Embryonic facial prominence (tissue), 1 donor: Measurements from ENCODE around the gene LRP8.

Experiments used
- DNase-seq: peaks from one replicate; pipeline ENCODE4 v3.0.0-alpha.2; 2016; ENCODE audit errors: extremely low spot score

LRP8 gene

DNA sequence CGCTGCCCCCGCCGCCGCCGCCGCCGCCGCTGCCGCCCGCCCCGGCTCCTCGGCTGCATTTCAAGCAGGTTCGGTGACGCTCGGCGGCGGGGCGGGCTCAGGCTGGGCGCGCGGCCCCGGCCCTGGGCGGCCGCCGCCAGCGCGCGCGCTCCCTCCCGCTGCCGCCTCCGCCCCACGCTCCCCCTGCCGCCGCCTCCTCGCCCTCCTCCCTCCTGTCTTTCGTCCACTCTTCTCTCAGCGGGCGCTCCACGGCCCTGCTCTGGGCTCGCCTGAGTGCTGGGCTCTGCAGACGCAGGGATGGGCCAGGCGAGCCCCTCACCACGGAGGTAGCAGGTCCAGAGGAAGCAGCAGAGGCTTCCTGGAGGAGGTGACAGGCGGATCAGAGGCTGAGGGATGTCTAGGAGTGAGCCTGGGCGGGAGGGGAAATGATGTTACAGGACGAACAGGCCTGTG is at the start of gene LRP8:
Gene LRP8, minus strand, starts transcription at position 62 of the 453 bp plus-strand sequence. CDS start 158 bp downstream, outside the sequence.
- peak; percentile 46 for DNase-seq

DNA sequence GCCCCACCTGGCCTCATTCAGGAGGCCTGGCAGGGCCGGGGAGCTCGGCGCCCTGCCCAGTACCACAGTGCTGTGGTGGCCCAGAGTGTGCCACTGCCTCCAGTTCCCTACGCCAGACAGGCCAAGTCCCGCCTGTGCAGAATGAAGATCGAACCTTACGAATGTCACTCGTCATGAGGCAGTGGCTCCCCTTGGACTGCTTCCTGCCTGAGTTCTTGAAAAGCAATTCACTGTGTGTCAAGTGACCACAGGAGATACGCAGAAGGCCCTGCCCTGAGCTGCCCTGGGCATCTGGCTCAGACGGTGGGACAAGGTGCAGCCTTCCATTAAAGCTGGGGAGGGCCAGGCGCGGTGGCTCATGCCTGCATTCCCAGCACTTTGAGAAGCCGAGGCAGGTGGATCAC is 49.6 kb upstream of the LRP8 start:
- DNase-seq, result no peak

DNA sequence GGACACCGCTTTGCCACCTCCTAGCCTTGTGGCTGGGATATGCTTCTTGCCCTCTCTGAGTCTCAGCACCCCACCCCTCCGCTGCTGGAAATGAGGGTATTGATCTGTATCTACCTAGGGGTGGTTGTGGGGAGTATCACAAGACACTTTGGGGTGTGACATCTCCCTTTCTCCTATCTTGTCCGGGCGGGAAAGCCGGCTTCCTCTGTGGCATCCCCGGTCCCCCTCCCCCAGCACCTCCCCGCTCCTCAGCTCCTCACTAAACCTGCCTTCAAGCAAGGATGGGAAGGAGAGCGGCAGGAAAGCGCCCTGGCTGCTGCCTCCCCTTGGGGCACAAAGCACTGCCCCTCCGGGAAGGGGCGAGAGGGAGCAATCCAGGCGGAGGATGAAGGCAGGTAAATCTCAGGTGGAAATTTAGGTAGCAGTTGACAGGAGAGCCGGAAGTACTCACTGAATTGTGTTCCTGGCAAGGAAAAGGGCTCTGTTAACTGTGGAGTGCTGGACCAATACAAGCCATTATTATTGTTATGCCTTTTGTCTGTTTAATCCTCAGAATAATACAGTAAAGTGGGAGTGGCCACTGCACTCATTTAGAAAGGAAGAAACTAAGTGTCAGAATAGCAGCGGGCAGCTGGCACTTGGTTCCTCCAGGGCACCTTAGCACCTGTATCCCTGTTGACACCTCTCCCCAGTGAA is 49.0 kb upstream of the LRP8 start:
- DNase-seq, result no peak

DNA sequence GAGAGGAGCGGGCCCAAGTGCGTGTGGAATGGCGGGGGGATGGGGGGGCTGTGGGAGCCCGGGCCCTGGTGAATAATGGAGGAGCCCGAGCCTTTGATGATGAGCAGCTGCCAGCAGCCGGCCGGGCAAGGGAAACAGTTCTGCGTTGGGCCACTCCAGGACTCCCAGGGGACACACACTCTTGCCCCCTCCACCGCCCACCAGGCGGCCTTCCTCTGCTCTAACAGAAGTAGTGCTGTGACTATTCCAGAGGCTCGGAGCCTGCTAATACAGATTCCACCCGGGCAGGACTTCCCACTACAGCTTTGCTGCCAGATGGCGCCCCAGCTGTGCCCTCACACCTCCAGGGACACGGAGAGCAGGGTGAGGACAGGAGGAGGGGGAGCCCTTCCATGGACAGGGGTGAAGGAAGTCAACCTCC is 48.2 kb upstream of the LRP8 start:
- DNase-seq, result no peak

DNA sequence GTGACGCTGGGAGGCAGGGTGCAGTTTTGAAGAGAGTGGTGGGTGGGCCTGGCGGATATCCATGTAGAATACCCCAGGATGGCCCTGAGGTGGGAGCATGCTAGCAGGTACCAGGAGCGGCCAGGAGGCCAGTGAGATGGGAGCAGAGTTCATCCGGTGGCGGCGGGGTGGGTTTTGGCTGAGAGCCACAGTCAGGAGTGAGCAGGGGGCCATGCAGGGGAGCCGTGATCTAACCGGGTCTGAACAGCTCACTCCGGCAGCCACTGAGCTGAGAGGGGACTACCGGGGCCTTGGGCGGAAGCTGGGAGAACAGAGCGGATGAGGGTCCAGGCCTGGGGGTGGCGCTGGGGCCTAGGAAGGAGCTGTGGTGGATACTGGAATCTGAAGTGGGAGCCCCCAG is 47.6 kb upstream of the LRP8 start:
- DNase-seq, result no peak

DNA sequence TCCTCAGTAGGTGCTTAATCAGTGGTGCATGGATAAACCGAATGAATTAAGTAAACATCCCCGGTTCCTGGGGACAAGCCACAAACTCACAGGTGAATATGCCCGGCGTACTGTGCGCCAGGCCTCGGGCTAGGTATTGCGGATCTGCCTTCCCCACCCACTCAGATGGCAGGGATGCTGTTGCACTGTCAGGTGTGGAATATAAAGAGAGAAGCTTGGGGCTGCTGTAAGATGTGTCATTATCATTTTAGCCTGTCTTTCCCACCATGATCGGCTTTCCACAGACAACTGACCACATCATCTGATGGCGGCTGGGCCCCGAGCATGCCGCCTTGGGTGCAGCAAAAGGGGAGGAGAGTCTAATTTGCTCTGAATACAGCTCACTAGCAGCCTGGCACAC is 45.4 kb upstream of the LRP8 start:
- DNase-seq, result no peak

DNA sequence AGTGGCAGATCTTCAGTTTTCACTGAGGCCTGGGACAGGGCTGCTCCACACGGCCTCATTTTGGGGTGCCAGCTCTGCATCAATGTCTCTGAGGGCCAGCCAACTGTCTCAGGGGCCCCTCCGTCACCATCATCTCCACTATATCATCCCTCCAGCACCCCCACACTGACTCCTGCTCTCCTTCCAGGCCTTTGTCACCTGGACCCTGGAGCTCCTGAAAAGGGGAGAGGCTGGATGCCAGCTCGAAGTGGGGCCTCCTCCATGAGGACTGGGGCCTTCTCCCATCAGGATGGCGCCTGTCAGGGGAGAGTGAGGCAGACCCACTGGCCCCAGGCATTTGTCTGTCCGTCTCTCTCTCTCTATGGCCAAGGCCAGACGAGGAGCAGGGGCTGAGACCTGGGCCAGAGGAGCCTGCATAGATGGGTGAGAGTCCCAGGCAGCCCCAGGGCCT is 44.7 kb upstream of the LRP8 start:
- DNase-seq, result no peak

DNA sequence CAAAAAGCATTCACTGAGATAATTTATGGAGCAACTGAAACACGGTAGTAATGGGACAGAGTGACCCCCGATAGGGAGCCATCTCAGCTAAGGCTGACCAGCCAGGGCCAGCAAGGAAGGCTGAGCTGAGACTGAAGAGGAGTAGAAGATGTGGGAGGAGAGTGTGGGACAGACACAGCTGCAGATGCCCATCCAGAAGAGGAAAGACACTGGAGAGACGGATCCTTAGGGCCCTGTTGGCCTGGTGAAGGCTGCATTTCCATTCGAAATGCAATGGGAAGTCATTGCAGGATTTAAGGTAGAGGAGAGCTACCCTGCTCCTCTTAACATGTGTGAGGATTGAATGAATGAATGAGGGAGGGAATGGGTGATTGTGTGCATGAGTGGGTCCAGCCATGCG is 44.0 kb upstream of the LRP8 start:
- no peak for DNase-seq

DNA sequence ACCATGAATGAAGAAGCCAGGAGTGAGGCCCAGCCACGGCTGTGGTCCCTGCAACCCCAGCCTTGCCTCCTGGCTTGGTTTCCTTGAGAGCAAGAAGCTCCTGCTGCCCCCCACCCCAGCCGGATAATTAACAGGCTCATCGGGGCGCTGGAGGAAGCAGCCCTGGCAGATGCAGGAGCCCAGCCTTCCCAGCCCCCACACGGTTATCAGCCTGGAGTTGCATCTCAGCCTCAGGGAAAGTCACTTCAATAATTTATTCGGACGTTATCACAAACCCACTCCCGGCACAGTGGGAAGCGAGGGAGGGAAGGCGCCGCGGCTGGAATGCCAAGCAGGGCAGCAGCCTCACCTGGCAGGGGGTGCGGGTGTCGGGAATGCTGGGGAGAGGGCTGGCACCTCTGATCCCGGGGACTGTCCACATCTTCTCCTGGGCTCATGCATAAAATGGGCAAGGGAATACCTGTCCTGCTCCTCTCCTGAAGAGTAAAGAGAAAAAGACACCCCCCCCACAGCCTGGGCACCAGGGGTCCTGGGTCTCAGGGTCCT is 43.3 kb upstream of the LRP8 start:
- DNase-seq, result no peak

DNA sequence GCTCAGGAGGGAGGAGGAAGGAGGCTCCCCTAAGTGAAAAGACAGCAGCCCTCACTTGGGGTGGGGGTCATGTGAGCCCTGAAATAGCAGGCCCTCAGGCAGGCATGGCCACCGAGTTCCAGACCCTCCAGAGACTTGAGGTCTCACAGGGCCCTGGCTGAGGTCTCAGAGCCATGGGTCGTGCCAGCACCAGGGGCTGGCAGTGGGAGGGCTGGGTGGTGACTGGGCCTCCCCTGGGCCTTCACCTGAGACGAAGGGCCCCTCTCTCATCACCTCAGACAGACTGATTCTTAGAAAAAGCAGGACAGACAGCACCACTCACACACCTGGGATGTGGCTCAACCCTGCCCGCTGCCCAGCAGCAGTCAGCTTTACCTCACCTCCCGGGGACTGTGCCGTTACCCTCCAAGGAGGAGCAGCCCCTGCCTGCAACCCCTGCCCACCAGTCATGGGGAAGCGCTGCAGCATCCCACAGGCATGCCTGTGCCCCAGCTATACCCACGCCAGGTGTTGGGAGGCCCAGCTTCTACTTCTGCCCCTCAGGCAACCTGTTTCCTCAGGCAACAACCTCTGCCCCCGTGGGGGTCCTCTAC is 42.6 kb upstream of the LRP8 start:
- DNase-seq, result no peak

DNA sequence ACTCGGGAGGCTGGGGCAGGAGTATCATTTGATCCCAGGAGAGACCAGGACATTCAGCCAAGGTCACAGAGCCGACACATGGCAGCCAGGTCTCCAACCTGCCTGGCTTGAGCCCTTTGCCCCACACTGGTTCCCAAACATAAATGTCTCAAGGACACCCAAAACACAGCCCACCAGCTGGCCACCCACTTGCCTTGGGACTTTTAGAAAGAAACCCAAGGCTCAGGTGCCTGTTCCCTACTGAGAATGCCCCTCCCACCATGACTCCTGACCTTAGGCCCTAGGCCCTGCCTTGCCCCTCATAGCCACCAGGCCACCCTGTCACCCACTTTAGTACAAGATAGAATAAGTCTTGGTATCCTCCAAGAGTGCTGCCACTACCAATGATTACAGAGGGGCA is 41.9 kb upstream of the LRP8 start:
- no peak for DNase-seq

DNA sequence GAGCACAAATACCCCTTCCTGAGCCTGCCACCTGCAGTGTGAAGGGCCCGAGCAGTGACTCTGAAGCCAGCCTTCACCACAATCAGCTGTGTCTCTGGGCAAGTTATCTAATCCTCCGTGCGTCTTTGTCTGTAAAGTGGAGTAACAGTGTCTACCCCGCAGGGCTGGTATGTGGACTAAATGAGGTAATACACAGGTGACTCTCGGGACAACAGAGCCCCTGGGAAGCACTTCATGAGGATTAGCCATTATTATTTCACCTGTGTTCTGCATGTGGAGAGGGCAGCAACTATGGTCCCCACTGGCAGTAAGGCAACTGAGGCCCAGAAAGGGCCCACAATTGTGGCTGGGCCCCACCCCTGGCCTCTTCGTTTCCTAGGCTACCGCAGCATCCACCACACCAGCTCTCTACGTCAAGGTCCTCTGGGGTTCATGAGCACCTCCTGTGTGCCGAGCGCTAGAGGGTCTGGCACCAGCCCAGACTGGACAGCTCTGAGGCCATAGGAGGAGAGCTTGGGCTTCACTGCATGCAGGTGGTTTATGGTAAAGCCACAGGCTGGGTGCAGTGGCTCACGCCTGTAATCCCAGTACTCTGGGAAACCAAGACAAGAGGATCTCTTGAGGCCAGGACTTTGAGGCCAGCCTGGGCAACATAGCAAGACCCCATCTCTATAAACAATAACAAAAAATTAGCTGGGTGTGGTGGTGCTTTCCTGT is 41.3 kb upstream of the LRP8 start:
- DNase-seq, result no peak

DNA sequence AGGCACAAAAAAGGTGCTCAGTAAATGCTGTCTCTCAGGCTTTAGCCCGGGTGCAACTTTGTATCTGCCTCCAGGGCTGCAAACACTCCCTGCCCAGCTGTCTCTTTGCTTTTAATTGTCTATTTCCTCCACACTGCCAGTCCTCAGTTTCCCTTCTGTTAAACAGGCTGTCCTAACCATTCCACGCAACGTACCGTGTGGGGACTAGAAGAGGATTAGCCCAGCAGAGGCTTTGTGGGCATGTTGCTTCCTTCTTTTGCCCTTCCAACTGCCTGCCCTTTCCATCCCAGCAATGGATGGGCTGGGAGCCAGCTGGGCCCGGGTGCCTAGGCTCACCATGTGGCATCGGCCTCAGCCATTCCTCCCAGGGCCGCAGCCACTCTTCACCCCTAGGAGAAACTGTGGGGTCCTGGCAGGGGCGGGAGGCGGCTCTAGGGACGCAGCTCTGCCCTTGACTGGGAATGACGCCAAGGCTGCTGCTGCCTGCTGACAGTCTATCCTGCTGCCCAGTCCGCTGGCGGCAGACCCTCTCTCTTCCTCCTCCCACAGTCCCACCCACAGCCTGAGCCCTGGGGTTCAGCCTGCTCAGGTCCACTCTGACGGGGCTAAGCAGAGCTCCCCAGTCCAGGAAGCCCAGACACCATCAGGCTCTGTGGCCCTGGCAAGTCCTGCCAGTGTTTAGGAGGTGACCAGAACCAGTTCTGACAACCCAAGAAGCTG is 40.6 kb upstream of the LRP8 start:
- DNase-seq, result no peak

DNA sequence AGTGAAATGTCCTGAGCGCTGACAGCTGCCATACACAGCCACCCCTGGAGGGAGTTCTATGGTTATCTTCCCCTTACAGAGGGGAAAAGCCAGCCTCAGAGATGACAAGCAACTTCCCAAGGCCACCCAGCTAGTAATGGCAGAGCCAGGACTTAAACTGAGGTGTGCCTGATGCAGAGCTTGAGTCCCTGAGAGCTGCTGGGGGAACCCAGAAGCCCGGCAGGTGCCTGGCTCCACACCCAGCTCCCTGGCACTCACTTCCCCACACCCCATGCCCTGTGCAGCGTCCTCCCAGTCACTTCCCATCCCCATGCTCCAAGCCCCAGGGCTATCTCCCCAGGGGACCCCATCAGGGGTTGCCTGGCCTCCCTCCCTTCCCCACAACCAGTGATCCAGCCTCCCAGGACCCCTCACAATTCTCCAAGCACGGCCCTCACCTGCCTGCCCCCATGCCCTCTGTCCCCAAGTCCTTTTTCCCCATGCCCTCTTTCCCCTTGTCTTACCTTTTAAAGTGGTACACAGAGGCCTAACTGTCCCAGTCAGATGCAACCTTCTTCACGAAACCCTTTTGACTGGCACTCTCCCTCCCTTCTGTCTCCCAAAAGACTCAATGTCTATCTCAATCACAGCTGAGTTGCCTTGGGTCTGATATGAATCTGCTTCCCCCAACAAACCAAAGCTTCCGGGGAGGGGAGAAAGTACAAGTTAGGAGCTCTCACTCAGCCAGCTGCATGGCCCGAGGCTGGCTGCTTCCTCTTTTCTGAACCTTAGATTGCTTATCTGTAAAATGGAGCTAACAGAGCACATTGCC is 39.8 kb upstream of the LRP8 start:
- no peak for DNase-seq

DNA sequence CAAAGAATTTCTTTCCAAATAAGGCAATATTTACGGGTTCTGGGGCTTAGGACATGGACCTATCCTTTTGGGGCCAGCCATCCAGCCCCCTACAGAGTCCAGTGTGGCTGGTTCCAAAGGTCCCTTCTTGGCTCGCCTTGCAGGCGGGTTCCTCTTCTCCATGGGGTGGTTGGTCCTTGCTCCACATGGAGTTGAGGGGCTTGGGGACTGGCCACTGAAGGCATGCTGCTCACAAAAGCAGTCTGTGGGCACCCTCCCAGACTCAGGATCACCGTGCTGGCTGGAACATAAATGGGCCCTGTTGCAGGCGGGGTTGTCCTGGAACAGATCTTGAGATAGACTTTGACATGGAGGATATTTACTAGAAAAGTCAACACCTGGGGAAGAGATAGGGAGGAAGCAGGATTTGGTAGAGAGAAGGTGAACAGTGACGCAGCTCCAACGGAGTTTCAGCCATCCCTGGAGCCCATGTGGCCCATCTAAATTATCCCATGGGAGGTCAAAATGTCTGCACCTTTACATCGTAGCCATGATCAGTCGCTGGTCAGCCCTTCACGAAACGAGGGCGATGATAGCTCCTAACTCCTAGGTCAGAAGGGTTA is 39.1 kb upstream of the LRP8 start:
- DNase-seq, result no peak

DNA sequence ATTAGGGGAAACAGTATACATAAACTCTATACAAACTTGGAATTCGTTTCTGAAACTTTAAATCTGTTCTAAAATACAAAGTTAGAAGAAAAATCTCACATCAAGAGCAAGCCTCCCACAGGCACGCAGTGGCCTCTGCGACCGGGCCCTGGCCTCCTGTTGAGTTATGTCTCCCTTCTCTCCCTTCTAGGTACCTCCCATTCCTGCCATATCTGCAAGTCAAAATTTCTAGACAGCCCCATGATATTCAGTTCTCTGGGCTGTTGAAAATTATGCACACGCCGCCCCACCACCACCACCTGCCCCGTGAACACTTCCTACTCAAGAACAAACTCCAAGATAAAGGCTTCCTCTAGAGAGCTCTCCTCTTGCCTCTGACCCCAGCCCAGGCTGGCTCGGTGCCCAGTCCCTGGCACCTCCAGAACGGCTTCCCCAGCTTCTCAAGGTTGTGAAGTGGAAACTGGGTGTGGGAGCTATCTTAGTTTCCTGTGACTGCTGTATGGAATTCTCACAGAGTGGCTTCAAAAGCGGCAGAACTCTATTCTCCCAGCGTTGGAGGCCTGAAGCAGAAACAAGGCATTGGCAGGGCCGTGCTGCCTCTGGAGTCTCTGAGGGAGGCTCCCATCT is 37.7 kb upstream of the LRP8 start:
- no peak for DNase-seq

DNA sequence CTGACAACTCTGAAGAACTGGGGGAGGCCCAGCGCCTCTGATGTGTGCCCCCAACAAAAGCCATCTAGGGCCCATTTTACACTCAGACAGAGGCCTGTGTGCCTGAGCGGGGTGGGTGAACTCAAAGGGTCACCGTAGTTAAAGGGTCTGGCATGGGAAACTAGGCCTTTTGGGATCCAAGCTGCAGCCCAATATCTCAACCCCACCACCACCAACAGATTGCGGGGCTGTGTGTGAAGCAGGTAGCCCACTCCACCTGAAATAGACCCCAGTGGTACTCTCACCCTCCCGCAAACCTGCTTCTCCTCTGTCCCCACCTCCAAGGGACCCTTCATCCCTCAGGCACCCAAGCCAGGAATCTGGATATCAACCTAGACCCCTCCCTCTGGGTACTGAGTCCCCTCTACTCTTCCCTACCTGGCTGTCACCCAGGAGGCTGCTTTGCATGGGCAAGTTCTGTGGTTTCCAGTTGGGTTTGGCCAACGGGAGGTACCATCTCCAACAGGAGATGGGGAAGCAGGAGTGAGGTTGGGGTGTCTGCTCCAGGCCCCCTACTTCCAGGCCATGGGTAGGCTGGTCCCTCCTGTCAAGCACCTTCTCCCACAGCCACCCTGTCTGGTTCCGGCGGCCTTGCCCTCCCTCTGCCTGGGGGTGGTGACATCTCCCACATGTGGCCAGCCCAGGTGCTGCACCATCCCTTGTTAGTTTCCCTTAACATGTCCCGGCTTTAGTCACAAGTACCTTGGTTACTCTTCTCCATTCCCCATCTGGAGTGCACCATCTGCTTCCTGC is 35.2 kb upstream of the LRP8 start:
- DNase-seq, result no peak

DNA sequence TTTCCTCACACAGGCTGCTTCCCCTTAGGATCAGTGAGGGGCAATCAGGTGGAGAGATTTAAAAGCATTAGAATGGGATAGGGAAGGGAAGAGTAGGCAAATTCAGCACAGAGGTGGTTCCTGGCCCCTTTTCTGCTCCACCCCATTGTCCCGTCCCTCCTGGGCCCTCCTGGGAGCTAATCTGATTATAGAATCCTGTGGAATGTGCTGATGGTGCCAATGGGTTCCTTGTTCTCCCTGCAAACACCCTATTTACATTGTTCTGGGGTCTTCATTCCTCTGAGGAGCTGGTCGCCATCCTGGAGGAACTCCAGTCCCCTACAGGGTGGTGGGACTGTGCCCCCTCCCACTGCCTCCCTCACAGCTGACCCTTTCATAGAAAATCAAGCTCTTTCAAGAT is 34.4 kb upstream of the LRP8 start:
- DNase-seq, result no peak

DNA sequence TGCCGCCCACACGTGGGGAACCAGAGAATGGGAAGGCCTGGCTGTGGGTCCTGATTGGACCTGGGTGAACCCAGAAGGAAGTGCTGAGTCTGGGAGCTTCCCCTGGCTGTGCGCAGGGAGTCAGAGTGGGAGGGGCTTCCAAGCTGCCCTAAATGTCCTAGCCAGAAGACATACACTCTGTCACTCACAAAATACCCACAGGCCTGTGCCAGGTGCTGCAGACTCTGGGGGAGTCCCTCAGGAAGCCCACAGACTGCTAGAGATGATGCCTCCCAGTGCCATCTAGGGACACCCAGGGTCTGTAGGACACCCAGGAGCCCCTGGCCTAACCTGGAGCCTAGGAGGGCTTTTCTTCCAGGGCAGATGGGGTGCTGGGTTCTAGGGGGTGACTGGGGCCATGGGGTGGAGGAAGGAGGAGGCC is 33.7 kb upstream of the LRP8 start:
- DNase-seq, result no peak

DNA sequence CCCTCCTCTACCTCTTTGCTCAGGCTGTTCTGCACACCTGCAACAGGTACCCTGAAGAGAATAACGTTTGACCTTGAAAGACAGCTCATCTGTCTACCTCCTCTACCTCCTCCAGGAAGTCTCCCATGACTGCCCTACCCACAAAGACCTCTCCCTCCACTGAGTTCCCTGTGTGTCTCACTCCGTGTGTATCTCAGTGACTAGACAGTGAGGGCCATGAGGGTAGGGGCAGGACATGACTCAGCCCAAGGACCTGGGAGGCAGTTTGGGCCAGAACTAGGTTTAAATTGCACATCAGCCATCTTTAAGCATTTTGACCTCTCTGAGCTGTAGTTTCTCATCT is 32.0 kb upstream of the LRP8 start:
- DNase-seq, result no peak
